HepG2 (cell line): Measurements from ENCODE around the gene SEZ6. TPM values are rescaled to one million over a fixed set of nuclear protein-coding genes. Genes with fewer than 3 reads are reported as not detected.

ENCODE experiments used
- ATAC-seq: fragments of 200-7000 bp; cut with Tn5 transposase; 3 replicates; pipeline ENCODE4 v1.9.1; 2020; ENCODE audit warnings: mild to moderate bottlenecking, moderate library complexity
- BruUV-seq: library from RNA; stranded (reverse); fragments of 400-500 nt; replicated peaks from 2 replicates; lab custom pipeline; 2021; lab: Mats Ljungman, UMichigan
- CTCF ChIA-PET: fragments of 300-600 bp; formaldehyde crosslinking; extraction: SDS; loops from one replicate; lab custom pipeline; 2021; ENCODE audit warnings: low total read pairs, inconsistent platforms, low intra/inter-chr PET ratio; lab: Yijun Ruan, JAX
- POLR2A ChIA-PET: fragments of 350-600 bp; sonication (Branson Sonifier 250); formaldehyde crosslinking; loops from one replicate; lab custom pipeline; 2020; ENCODE audit warnings: antibody characterized with exemption, inconsistent platforms; lab: Yijun Ruan, JAX
- DNase-seq: peaks from one replicate; pipeline ENCODE4 v3.0.0-alpha.2; 2015; ENCODE audit warnings: low spot score
- FAIRE-seq: peaks from 3 replicates; lab custom pipeline; 2011; peaks lifted over from hg19 to GRCh38; lab: Jason Lieb, UNC
- H2AFZ ChIP-seq: one replicate; pipeline ENCODE4 v1.6.1; 2011; ENCODE audit warnings: low read length, inconsistent platforms
- H3K27ac ChIP-seq: fragments of 300-600 bp; 3 replicates; pipeline ENCODE4 v1.8.0; 2011; ENCODE audit warnings: mixed run types, mild to moderate bottlenecking, mixed read lengths, low read length, inconsistent platforms; ENCODE audit not compliant: insufficient read depth; ENCODE audit errors: extremely low read length
- H3K27me3 ChIP-seq, 2 experiments: fragments of 200-600 bp in 1 of 2; 2 replicates in 1 of 2; 3 replicates in 1 of 2; pipeline versions ENCODE4 v1.6.0 to v1.8.0; 2011; ENCODE audit warnings: low read length in 2 of 2, mild to moderate bottlenecking in 2 of 2, moderate library complexity in 2 of 2, inconsistent platforms in 1 of 2; ENCODE audit not compliant: insufficient read depth in 2 of 2, control insufficient read depth in 1 of 2
- H3K36me3 ChIP-seq, 2 experiments: fragments of 200-600 bp in 1 of 2; replicated peaks in 1 of 2; 2 replicates in 1 of 2; 3 replicates in 1 of 2; pipeline versions ENCODE4 v1.5.1 to v1.8.0; 2011; ENCODE audit warnings: low read length in 2 of 2, inconsistent platforms in 1 of 2; ENCODE audit not compliant: insufficient read depth in 2 of 2, control insufficient read depth in 1 of 2
- H3K4me1 ChIP-seq: 2 replicates; pipeline ENCODE4 v1.5.1; 2012; ENCODE audit warnings: low read length, inconsistent platforms; ENCODE audit not compliant: insufficient read depth
- H3K4me2 ChIP-seq: 2 replicates; pipeline ENCODE4 v1.6.0; 2011; ENCODE audit warnings: low read depth, low read length, inconsistent platforms
- H3K4me3 ChIP-seq, 3 experiments: fragments of 200-600 bp in 1 of 3; sonication (generic), shearing (Covaris generic) in 1 of 3; replicated peaks in 1 of 3; 2 replicates each; pipeline ENCODE4 v1.5.1; 2011 to 2016; ENCODE audit warnings: low read length in 3 of 3, inconsistent platforms in 2 of 3, low read depth in 2 of 3, mild to moderate bottlenecking in 2 of 3, control low read depth in 1 of 3, mixed read lengths in 1 of 3; ENCODE audit not compliant: insufficient read depth in 1 of 3
- H3K79me2 ChIP-seq: one replicate; pipeline ENCODE4 v1.6.1; 2011; ENCODE audit warnings: low read length, inconsistent platforms; ENCODE audit not compliant: insufficient read depth
- H3K9ac ChIP-seq: 2 replicates; pipeline ENCODE4 v1.6.0; 2011; ENCODE audit warnings: mild to moderate bottlenecking, low read depth, low read length, inconsistent platforms; ENCODE audit not compliant: insufficient read depth
- H3K9me3 ChIP-seq: 2 replicates; pipeline ENCODE4 v1.5.1; 2012; ENCODE audit warnings: mild to moderate bottlenecking, low read length
- H4K20me1 ChIP-seq: 2 replicates; pipeline ENCODE4 v1.6.0; 2011; ENCODE audit warnings: inconsistent platforms, mild to moderate bottlenecking, low read length, moderate library complexity; ENCODE audit not compliant: insufficient read depth
- AGO2 ChIP-seq: fragments of 200-400 bp; formaldehyde crosslinking; optimal IDR thresholded peaks from 2 replicates; pipeline ENCODE3; 2017; ENCODE audit warnings: mild to moderate bottlenecking, low read depth, low read length, moderate library complexity
- PRMT3 ChIP-seq: sonication (generic); formaldehyde crosslinking; IDR thresholded peaks from 2 replicates; pipeline ENCODE4 v1.8.1; 2022; ENCODE audit warnings: low read depth, mild to moderate bottlenecking, moderate library complexity, missing genetic modification reagents, borderline replicate concordance
- ZNF317 ChIP-seq: sonication (generic); formaldehyde crosslinking; IDR thresholded peaks from 2 replicates; pipeline ENCODE4 v1.5.0; 2020; ENCODE audit warnings: mild to moderate bottlenecking, missing genetic modification reagents
- ZNF562 ChIP-seq: sonication (generic); formaldehyde crosslinking; IDR thresholded peaks from 2 replicates; pipeline ENCODE4 v1.8.0; 2022; ENCODE audit warnings: missing genetic modification reagents, borderline replicate concordance
- WGBS: methylation state at CpG from one replicate; pipeline ENCODE4 v1.1.6; 2017; ENCODE audit warnings: low lambda C conversion rate; 5-methylcytosine and 5-hydroxymethylcytosine counted together
- in situ Hi-C: cut with HindIII; loops from 2 replicates; pipeline ENCODE4 v1.10.0; 2017; ENCODE audit warnings: low pct_unique_long_range_greater_than_20kb; ENCODE audit not compliant: extremely low pct_ligation_motif_present
- intact Hi-C: fragments of 100-400 bp; cut with micrococcal nuclease; formaldehyde crosslinking; loops from one replicate; pipeline ENCODE4 v1.10.0; 2022; ENCODE audit not compliant: unreplicated experiment
- polyA plus RNA-seq, 8 experiments: library from polyadenylated mRNA; depleted of rRNA in 3 of 8; stranded (reverse) in 7 of 8; unstranded in 1 of 8; fragments of >200 nt; fragmentation: Illumina TruSeq in 4 of 8; extraction: Trizol in 4 of 8; gene quantifications; 2 replicates each; pipeline versions ENCODE4 v1.2.1 to v1.2.3, GENCODE V29; 2011 to 2016; ENCODE audit warnings: low read depth in 4 of 8, missing spikeins in 1 of 8, mixed read lengths in 1 of 8; ENCODE audit not compliant: insufficient read depth in 1 of 8
- total RNA-seq, 5 experiments: library from RNA; depleted of rRNA; stranded (reverse); fragments of >200 nt; fragmentation: Illumina TruSeq; extraction: Trizol; gene quantifications; 2 replicates each; pipeline ENCODE4 v1.2.3, GENCODE V29; 2016; ENCODE audit warnings: low read depth in 1 of 5
- TF ChIP-seq, protein P1 (sequence below): sonication (generic); formaldehyde crosslinking; conservative IDR thresholded peaks from 2 replicates; pipeline ENCODE4 v1.8.0; 2022; ENCODE audit warnings: low read depth, missing genetic modification reagents
- TF ChIP-seq, protein P2 (sequence below): sonication (generic); formaldehyde crosslinking; IDR thresholded peaks from 2 replicates; pipeline ENCODE4 v1.5.1; 2020; ENCODE audit warnings: mild to moderate bottlenecking, missing genetic modification reagents, moderate library complexity
- TF ChIP-seq, protein P3 (sequence below): sonication (generic); formaldehyde crosslinking; IDR thresholded peaks from 2 replicates; pipeline ENCODE4 v1.5.0; 2020; ENCODE audit warnings: mild to moderate bottlenecking, missing genetic modification reagents, moderate library complexity

The SEZ6 gene
- total and polyA plus RNA-seq, 2 of the 13 experiments (the other 11 are each of a cell fraction or from before 2014, with no cell fraction given): not detected

DNA sequence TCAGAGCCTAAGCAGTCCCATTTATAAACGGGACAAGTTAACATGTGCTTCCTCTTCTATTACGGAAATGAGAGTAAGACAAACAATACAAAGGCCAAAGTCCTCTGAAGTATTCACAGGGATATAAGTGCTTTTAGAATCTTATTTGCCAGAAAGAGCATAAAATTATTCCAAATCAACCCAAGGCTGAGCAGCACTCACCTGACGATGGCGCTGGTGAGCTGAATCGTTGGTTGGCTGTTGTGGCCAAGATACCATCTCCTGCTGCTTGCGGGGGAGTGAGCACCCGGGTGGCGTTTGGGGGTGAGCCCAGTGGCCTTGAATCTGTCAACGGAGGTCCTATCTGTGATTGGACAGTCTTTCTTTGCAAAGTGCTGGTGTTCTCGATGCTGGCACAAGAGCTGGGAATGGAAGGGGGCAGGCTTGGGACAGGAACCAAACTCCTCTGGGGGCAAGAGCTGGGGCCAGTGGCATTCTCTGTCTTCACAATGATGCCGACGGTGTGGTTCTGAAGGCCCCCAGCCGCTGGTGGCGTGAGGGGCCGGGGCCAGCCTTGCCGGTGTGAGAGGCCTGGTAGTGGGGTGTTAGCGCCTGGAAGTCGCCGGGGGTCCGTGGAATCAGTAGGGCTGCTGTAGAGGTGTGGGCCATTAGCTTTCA lies 93.4 kb downstream of the SEZ6 start:
- no peaks in the 10 kb centered on the region for H3K27me3 ChIP-seq
- in situ Hi-C loops (loop anchor here (5.0 kb wide), 1 partner anchor 35 kb away; no protein-coding TSS in a partner anchor), intact Hi-C loops (no loop called here)
- peaks cover 4% of the 10 kb centered on the region; the same call in 1 of the 2 replicates for H4K20me1 ChIP-seq
- peak overlapping the region; percentile 14 for H3K27ac ChIP-seq
- H2AFZ ChIP-seq: no peak overlapping the region
- no peak overlapping the region for H3K4me2 ChIP-seq
- H3K79me2 ChIP-seq: no peaks in the 10 kb centered on the region
- TF ChIP-seq ZNF317 (no peak), ZNF562 (CRISPR knock-in tag) (no peak), PRMT3 (no peak), AGO2 (peak; percentile 60)
- TF ChIP-seq, protein P1, sequence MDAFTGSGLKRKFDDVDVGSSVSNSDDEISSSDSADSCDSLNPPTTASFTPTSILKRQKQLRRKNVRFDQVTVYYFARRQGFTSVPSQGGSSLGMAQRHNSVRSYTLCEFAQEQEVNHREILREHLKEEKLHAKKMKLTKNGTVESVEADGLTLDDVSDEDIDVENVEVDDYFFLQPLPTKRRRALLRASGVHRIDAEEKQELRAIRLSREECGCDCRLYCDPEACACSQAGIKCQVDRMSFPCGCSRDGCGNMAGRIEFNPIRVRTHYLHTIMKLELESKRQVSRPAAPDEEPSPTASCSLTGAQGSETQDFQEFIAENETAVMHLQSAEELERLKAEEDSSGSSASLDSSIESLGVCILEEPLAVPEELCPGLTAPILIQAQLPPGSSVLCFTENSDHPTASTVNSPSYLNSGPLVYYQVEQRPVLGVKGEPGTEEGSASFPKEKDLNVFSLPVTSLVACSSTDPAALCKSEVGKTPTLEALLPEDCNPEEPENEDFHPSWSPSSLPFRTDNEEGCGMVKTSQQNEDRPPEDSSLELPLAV (CRISPR knock-in tag): no peak
- TF ChIP-seq, protein P2, sequence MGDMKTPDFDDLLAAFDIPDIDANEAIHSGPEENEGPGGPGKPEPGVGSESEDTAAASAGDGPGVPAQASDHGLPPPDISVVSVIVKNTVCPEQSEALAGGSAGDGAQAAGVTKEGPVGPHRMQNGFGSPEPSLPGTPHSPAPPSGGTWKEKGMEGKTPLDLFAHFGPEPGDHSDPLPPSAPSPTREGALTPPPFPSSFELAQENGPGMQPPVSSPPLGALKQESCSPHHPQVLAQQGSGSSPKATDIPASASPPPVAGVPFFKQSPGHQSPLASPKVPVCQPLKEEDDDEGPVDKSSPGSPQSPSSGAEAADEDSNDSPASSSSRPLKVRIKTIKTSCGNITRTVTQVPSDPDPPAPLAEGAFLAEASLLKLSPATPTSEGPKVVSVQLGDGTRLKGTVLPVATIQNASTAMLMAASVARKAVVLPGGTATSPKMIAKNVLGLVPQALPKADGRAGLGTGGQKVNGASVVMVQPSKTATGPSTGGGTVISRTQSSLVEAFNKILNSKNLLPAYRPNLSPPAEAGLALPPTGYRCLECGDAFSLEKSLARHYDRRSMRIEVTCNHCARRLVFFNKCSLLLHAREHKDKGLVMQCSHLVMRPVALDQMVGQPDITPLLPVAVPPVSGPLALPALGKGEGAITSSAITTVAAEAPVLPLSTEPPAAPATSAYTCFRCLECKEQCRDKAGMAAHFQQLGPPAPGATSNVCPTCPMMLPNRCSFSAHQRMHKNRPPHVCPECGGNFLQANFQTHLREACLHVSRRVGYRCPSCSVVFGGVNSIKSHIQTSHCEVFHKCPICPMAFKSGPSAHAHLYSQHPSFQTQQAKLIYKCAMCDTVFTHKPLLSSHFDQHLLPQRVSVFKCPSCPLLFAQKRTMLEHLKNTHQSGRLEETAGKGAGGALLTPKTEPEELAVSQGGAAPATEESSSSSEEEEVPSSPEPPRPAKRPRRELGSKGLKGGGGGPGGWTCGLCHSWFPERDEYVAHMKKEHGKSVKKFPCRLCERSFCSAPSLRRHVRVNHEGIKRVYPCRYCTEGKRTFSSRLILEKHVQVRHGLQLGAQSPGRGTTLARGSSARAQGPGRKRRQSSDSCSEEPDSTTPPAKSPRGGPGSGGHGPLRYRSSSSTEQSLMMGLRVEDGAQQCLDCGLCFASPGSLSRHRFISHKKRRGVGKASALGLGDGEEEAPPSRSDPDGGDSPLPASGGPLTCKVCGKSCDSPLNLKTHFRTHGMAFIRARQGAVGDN (CRISPR knock-in tag): peak; percentile 39
- TF ChIP-seq, protein P3, sequence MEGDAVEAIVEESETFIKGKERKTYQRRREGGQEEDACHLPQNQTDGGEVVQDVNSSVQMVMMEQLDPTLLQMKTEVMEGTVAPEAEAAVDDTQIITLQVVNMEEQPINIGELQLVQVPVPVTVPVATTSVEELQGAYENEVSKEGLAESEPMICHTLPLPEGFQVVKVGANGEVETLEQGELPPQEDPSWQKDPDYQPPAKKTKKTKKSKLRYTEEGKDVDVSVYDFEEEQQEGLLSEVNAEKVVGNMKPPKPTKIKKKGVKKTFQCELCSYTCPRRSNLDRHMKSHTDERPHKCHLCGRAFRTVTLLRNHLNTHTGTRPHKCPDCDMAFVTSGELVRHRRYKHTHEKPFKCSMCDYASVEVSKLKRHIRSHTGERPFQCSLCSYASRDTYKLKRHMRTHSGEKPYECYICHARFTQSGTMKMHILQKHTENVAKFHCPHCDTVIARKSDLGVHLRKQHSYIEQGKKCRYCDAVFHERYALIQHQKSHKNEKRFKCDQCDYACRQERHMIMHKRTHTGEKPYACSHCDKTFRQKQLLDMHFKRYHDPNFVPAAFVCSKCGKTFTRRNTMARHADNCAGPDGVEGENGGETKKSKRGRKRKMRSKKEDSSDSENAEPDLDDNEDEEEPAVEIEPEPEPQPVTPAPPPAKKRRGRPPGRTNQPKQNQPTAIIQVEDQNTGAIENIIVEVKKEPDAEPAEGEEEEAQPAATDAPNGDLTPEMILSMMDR: peak; percentile 44
- peaks cover 59% of the 10 kb centered on the region for H3K4me1 ChIP-seq
- no peak overlapping the region for H3K4me3 ChIP-seq
- no peak; the same call in 1 of the 3 replicates for ATAC-seq
- H3K9me3 ChIP-seq: no peaks in the 10 kb centered on the region
- 70% methylated on average over 13 of the region's 20 CpGs for WGBS
- no peak for FAIRE-seq
- CTCF ChIA-PET: interaction anchor here (1.1 kb wide), 1 partner anchor 9 kb away, joined by 4 read pairs; the partner anchor contains the start of gene DHRS13
- POLR2A ChIA-PET: interaction anchor here (1.0 kb wide), 1 partner anchor 11 kb away, joined by 3 read pairs; no protein-coding TSS in a partner anchor
- H3K36me3 ChIP-seq: peaks cover 39 to 83% of the 10 kb centered on the region in 2 experiments
- no peak overlapping the region for H3K9ac ChIP-seq
- BruUV-seq: no TSS peak
- DNase-seq: no peak
